SK-N-SH (cell line): ENCODE data around the gene TNFSF18. TPM values are rescaled to one million over a fixed set of nuclear protein-coding genes. Genes with fewer than 3 reads are reported as not detected.
A peak's percentile ranks its signal among the peaks of the same experiment; 100 is the strongest.

Experiments
- CTCF ChIA-PET: fragments of 300-600, 350-600 bp; formaldehyde crosslinking; extraction: SDS; loops from one replicate; lab custom pipeline; 2021; lab: Yijun Ruan, JAX
- POLR2A ChIA-PET: fragments of 350-600 bp; sonication (Branson Sonifier 250); formaldehyde crosslinking; extraction: SDS; loops from one replicate; lab custom pipeline; 2020; ENCODE audit warnings: antibody characterized with exemption, inconsistent platforms; lab: Yijun Ruan, JAX
- DNase-seq: peaks from one replicate; pipeline ENCODE4 v3.0.0; 2012
- H2AFZ ChIP-seq: fragments of 200-600 bp; sonication (generic); 2 replicates; pipeline ENCODE4 v1.8.1; 2016; ENCODE audit warnings: antibody characterized with exemption, mild to moderate bottlenecking, low read depth
- H3F3A ChIP-seq: fragments of 200-600 bp; sonication (generic); replicated peaks from 2 replicates; pipeline ENCODE3; 2016; ENCODE audit warnings: antibody characterized with exemption, mild to moderate bottlenecking; ENCODE audit not compliant: insufficient read depth
- H3K27ac ChIP-seq, 2 experiments: fragments of 200-500 bp in 1 of 2; fragments of 200-600 bp in 1 of 2; sonication (Bioruptor generic) in 1 of 2; sonication (generic), shearing (Covaris generic) in 1 of 2; 2 replicates each; pipeline versions ENCODE4 v1.5.1 to v1.6.1; 2014 to 2016; ENCODE audit warnings: low read depth in 2 of 2, inconsistent platforms in 1 of 2, low read length in 1 of 2, mild to moderate bottlenecking in 1 of 2, mixed read lengths in 1 of 2
- H3K27me3 ChIP-seq: fragments of 200-600 bp; sonication (generic), shearing (Covaris generic); 2 replicates; pipeline ENCODE4 v1.6.1; 2016; ENCODE audit warnings: mixed run types; ENCODE audit not compliant: insufficient read depth
- H3K36me3 ChIP-seq, 2 experiments: fragments of 200-500 bp in 1 of 2; fragments of 200-600 bp in 1 of 2; sonication (Bioruptor generic) in 1 of 2; sonication (generic) in 1 of 2; replicated peaks in 1 of 2; 2 replicates each; pipeline versions ENCODE3 to v1.5.1; 2014 to 2016; ENCODE audit warnings: low read length in 1 of 2, mild to moderate bottlenecking in 1 of 2; ENCODE audit not compliant: insufficient read depth in 2 of 2, control insufficient read depth in 1 of 2
- H3K4me1 ChIP-seq, 2 experiments: fragments of 200-500 bp in 1 of 2; fragments of 200-600 bp in 1 of 2; sonication (Bioruptor generic) in 1 of 2; sonication (generic), shearing (Covaris generic) in 1 of 2; 2 replicates each; pipeline versions ENCODE4 v1.5.1 to v1.6.1; 2014 to 2016; ENCODE audit warnings: low read depth in 1 of 2, low read length in 1 of 2, mixed run types in 1 of 2; ENCODE audit not compliant: insufficient read depth in 2 of 2, control insufficient read depth in 1 of 2
- H3K4me2 ChIP-seq: fragments of 200-600 bp; sonication (generic), shearing (Covaris generic); 2 replicates; pipeline ENCODE4 v1.6.1; 2017; ENCODE audit warnings: mixed run types
- H3K4me3 ChIP-seq, 2 experiments: fragments of 200-500 bp in 1 of 2; fragments of 200-600 bp in 1 of 2; sonication (Bioruptor generic) in 1 of 2; sonication (generic), shearing (Covaris generic) in 1 of 2; 2 replicates each; pipeline versions ENCODE4 v1.5.1 to v1.8.1; 2014 to 2016; ENCODE audit warnings: low read depth in 2 of 2, inconsistent platforms in 1 of 2, low read length in 1 of 2, mild to moderate bottlenecking in 1 of 2, mixed read lengths in 1 of 2, moderate library complexity in 1 of 2
- H3K79me2 ChIP-seq: fragments of 200-600 bp; sonication (generic); 2 replicates; pipeline ENCODE4 v1.8.1; 2017; ENCODE audit warnings: mild to moderate bottlenecking; ENCODE audit not compliant: insufficient read depth
- H3K9ac ChIP-seq: fragments of 200-600 bp; sonication (generic); 2 replicates; pipeline ENCODE4 v1.6.1; 2017; ENCODE audit warnings: mixed run types
- H3K9me2 ChIP-seq: fragments of 200-600 bp; sonication (generic); 2 replicates; pipeline ENCODE4 v1.6.1; 2017; ENCODE audit warnings: mixed run types
- H3K9me3 ChIP-seq: fragments of 200-600 bp; sonication (generic); 2 replicates; pipeline ENCODE4 v1.6.1; 2017; ENCODE audit warnings: mixed run types, mild to moderate bottlenecking, moderate library complexity
- H4K20me1 ChIP-seq: fragments of 200-600 bp; sonication (generic); 2 replicates; pipeline ENCODE4 v1.6.1; 2017; ENCODE audit warnings: mild to moderate bottlenecking, mixed run types; ENCODE audit not compliant: insufficient read depth
- ELF1 ChIP-seq: IDR thresholded peaks from 2 replicates; pipeline ENCODE4 v1.4.0; 2012
- EP300 ChIP-seq, 2 experiments: IDR thresholded peaks; 2 replicates each; pipeline versions ENCODE4 v1.4.0 to v1.6.1; 2012; ENCODE audit warnings: borderline replicate concordance in 1 of 2, low read depth in 1 of 2, low read length in 1 of 2
- EZH2phosphoT487 ChIP-seq: fragments of 200-600 bp; sonication (generic); IDR thresholded peaks from 2 replicates; pipeline ENCODE4 v1.6.1; 2017; ENCODE audit warnings: low read depth, mixed run types, mild to moderate bottlenecking, antibody characterized with exemption, moderate library complexity, borderline replicate concordance
- FOSL2 ChIP-seq: IDR thresholded peaks from 2 replicates; pipeline ENCODE4 v1.4.0; 2012; ENCODE audit warnings: low read depth, mild to moderate bottlenecking, moderate library complexity, borderline replicate concordance
- FOXJ3 ChIP-seq: sonication (generic); formaldehyde crosslinking; IDR thresholded peaks from 2 replicates; pipeline ENCODE4 v1.5.1; 2020; ENCODE audit warnings: mild to moderate bottlenecking, missing genetic modification reagents
- FOXM1 ChIP-seq: IDR thresholded peaks from 2 replicates; pipeline ENCODE4 v1.4.0; 2012; ENCODE audit warnings: low read depth, mild to moderate bottlenecking
- JUND ChIP-seq: IDR thresholded peaks from 2 replicates; pipeline ENCODE4 v1.4.0; 2012
- MAX ChIP-seq: IDR thresholded peaks from 2 replicates; pipeline ENCODE4 v1.4.0; 2012; ENCODE audit warnings: low read depth
- MXI1 ChIP-seq: IDR thresholded peaks from 2 replicates; pipeline ENCODE4 v1.6.1; 2012; ENCODE audit warnings: mild to moderate bottlenecking, low read depth, low read length, improper control_type of control experiment
- NFIC ChIP-seq: IDR thresholded peaks from 2 replicates; pipeline ENCODE4 v1.4.0; 2012; ENCODE audit warnings: borderline replicate concordance
- NRF1 ChIP-seq: IDR thresholded peaks from 2 replicates; pipeline ENCODE4 v1.6.1; 2012; ENCODE audit warnings: low read depth, mild to moderate bottlenecking, low read length
- PBX3 ChIP-seq: IDR thresholded peaks from 2 replicates; pipeline ENCODE4; 2012
- POLR2AphosphoS5 ChIP-seq: IDR thresholded peaks from 2 replicates; pipeline ENCODE4 v1.6.1; 2012; ENCODE audit warnings: low read depth, low read length
- RCOR1 ChIP-seq: fragments of 150-350 bp; IDR thresholded peaks from 2 replicates; pipeline ENCODE4 v1.6.1; 2017; ENCODE audit warnings: antibody characterized with exemption, low read length
- SMC3 ChIP-seq: IDR thresholded peaks from 2 replicates; pipeline ENCODE4 v1.6.1; 2012; ENCODE audit warnings: low read depth, low read length, improper control_type of control experiment
- TCF12 ChIP-seq: IDR thresholded peaks from 2 replicates; pipeline ENCODE4 v1.4.0; 2012
- TEAD4 ChIP-seq: IDR thresholded peaks from 2 replicates; pipeline ENCODE4 v1.4.0; 2012; ENCODE audit warnings: mild to moderate bottlenecking, borderline replicate concordance; ENCODE audit not compliant: insufficient read depth
- USF1 ChIP-seq: IDR thresholded peaks from 2 replicates; pipeline ENCODE4 v1.4.0; 2012; ENCODE audit warnings: low read depth, borderline replicate concordance
- ZBTB33 ChIP-seq: IDR thresholded peaks from 2 replicates; pipeline ENCODE4 v1.4.0; 2012; ENCODE audit warnings: low read depth, borderline replicate concordance
- WGBS: methylation state at CpG from one replicate; pipeline ENCODE4 v1.1.6; 2017; ENCODE audit warnings: low lambda C conversion rate; 5-methylcytosine and 5-hydroxymethylcytosine counted together
- polyA plus RNA-seq, 3 experiments: library from polyadenylated mRNA; depleted of rRNA; stranded (reverse); fragments of >200 nt; gene quantifications; 2 replicates each; pipeline ENCODE4 v1.2.3, GENCODE V29; 2012

Gene TNFSF18
- polyA plus RNA-seq, 1 of the 3 experiments (the other 2 are of a cell fraction), result 1.2 TPM

GRCh38 chr1:173095632-173096031, 44.9 kb upstream of the TNFSF18 start:
- H3K4me1 ChIP-seq, result peaks cover 0 to 5% of the 10 kb centered on the region in 2 experiments; a peak in 2 of 4 replicates
- no peak overlapping the region for H3K4me3 ChIP-seq
- no peaks in the 10 kb centered on the region for H3K27me3 ChIP-seq
- H4K20me1 ChIP-seq, result no peaks in the 10 kb centered on the region
- H3K27ac ChIP-seq, result peak overlapping the region in 1 of 2 experiments; percentile 34; a peak in 1 of 4 replicates
- H2AFZ ChIP-seq, result no peak overlapping the region
- no peak for DNase-seq
- H3K36me3 ChIP-seq, result no peaks in the 10 kb centered on the region
- H3K79me2 ChIP-seq, result no peaks in the 10 kb centered on the region
- no peak overlapping the region for H3K9ac ChIP-seq
- H3K9me2 ChIP-seq, result no peaks in the 10 kb centered on the region
- H3K4me2 ChIP-seq, result no peak overlapping the region
- 22% methylated on average over 6 of the region's 6 CpGs for WGBS
- CTCF ChIA-PET, result no interaction called here
- TF ChIP-seq EP300 (IDR thresholded peaks at IDR 0.05; ENCODE audit: borderline replicate concordance in 1 of 2, low read depth in 1 of 2, low read length in 1 of 2), result peak in 1 of 2 experiments; percentile 63; a peak in 1 of 4 replicates
- TF ChIP-seq TEAD4, result 0 out of 2 replicates have a peak, but pooled peaks have one; percentile 47
- peak; percentile 63; the same call in 1 of the 2 replicates for TF ChIP-seq JUND
- TF ChIP-seq USF1, result peak; percentile 69
- TF ChIP-seq FOXJ3, result no peak
- TF ChIP-seq SMC3, result no peak
- no peak for TF ChIP-seq POLR2AphosphoS5
- TF ChIP-seq FOSL2, result peak; percentile 79
- peak; percentile 52; the same call in 1 of the 2 replicates for TF ChIP-seq MAX
- no peak for TF ChIP-seq RCOR1
- TF ChIP-seq MXI1, result no peak
- TF ChIP-seq FOXM1, result 0 out of 2 replicates have a peak, but pooled peaks have one; percentile 34
- TF ChIP-seq EZH2phosphoT487, result no peak
- peak; percentile 79 for TF ChIP-seq PBX3
- peak; percentile 79 for TF ChIP-seq NFIC
- peak; percentile 56 for TF ChIP-seq TCF12
- TF ChIP-seq NRF1, result no peak
- TF ChIP-seq, all 33 proteins: peak for 10
- Histone ChIP-seq H3K9me3 (no peaks in the 10 kb centered on the region), H3F3A (no peaks in the 10 kb centered on the region)
- POLR2A ChIA-PET, result no interaction called here

GRCh38 chr1:173094541-173094940, 43.8 kb upstream of the TNFSF18 start:
- Histone ChIP-seq H3K27ac (no peak overlapping the region), H3K9me3 (no peaks in the 10 kb centered on the region), H3K4me1 (peaks cover 0 to 5% of the 10 kb centered on the region in 2 experiments; a peak in 2 of 4 replicates), H2AFZ (no peak overlapping the region), H3K27me3 (no peaks in the 10 kb centered on the region), H3K9ac (no peak overlapping the region), H4K20me1 (no peaks in the 10 kb centered on the region), H3K4me2 (no peak overlapping the region), H3K36me3 (no peaks in the 10 kb centered on the region), H3K79me2 (no peaks in the 10 kb centered on the region), H3F3A (no peaks in the 10 kb centered on the region), H3K4me3 (no peak overlapping the region), H3K9me2 (no peaks in the 10 kb centered on the region)
- DNase-seq, result no peak
- TF ChIP-seq PBX3 (no peak), MXI1 (no peak), ZBTB33 (no peak), TEAD4 (no peak), RCOR1 (no peak), JUND (no peak), ELF1 (no peak), USF1 (no peak)
- ChIA-PET CTCF (no interaction called here), POLR2A (no interaction called here)
- WGBS, result 50% methylated on average over 4 of the region's 4 CpGs
